GOT3 (cell line): ENCODE results near the gene TSPAN18.

ENCODE experiments used
- DNase-seq: peaks from one replicate; lab custom pipeline; 2025; ENCODE audit warnings: mixed read lengths; lab: John Stamatoyannopoulos, UW

Gene TSPAN18

DNA sequence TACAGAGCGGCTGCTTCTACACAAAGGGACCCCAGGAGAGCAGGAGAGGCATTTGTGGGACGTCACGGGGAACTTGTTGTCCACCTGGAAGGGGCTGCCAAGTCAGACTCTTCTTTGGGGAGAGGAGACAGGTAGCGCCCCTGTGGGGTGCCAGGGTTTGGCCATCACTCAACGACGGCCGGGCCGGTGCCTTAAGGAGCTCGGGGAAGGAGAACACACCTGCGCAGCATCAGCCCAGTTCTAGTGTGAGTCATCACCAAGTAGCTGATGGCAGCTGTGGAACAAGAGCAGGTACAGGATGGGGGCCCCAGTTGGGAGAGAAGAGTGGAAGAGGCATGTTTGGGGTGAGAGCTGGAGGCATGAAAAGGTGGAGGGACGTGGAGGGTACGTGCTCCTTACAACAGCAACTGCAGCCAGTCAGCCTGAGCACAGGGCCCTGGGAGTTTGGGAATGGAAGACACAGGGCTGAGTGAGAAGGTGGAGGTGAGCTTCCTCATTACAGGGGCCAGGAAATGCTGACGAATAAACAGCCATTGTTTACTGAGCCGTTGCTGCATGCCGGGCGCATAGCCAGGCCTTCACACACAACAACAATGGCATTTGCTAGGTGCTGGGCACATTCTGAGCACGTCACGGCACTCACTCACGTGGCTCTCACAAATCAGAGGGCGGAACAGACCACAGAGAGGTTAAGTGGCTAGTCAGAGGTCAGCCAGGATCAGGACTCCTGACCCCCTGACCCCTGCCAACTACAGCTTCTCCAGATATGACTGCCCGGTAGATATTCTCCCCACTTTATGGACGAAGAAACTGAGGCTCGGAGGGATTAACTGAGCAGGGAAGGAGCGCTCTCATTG lies 253.0 kb downstream of the TSPAN18 start:
- DNase-seq, result no peak

DNA sequence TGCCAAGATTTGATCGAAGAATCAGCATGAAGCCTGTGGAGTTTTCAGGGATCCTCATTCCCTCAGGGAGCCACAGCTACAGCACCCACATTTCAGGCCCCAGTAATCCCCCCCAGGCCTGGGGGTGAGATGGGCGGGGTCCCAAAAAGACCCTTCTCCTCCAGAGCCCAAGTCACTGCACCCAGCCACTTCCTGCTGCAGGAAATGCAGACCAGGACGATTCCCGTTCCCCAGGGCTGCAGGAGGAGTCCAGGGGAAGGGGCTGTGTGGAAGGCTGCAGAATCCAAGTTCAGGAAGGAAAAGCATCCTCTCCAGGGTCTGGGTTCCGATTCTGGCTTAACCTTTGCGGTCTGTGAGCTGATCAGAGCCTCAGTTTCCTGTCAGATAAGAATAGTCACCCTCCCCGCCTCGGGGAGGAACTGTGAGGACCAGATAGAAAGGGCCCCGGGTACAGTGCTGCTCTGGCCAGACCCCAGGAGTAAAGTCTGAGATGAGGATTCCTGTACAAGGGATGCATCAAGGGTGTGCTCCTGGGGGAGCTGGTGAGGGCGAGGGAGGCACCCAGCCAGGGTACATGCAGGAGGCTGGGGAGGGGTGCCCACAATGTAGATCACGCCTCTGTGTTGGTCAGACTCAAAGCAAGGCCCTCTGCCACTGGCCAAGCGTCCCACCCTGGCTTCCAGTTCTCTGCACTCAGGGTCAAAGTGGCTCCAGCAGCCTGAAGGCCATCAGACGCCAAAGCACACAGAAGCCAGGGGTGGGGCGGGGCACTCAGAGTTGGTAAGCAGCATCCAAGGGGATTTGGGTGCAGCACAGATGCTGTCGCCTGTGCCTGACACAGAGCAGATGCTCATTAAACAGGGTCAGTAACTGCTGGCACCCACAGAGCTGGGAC lies 254.0 kb downstream of the TSPAN18 start:
- no peak for DNase-seq
